GM19023 (cell line): ENCODE results near the gene CEP85L.

Experiments
- ATAC-seq: cut with Tn5 transposase; IDR thresholded peaks from one replicate; pipeline ENCODE4 v1.9.1; 2021; ENCODE audit warnings: mild to moderate bottlenecking, moderate library complexity; ENCODE audit not compliant: unreplicated experiment

CEP85L gene

GRCh38 chr6:118580585-118581419 lies 70.6 kb downstream of the CEP85L start:
- no peak for ATAC-seq

- ATAC-seq, result no peak
Observed at GRCh38 chr6:118579786-118580185, 71.6 kb downstream of the CEP85L start.

GRCh38 chr6:118578617-118579016 lies 72.8 kb downstream of the CEP85L start:
- no peak for ATAC-seq

- no peak for ATAC-seq
Observed at GRCh38 chr6:118577972-118578371, 73.4 kb downstream of the CEP85L start.

GRCh38 chr6:118574051-118574865 lies 77.1 kb downstream of the CEP85L start:
- no peak for ATAC-seq

GRCh38 chr6:118571121-118571520 lies 80.3 kb downstream of the CEP85L start:
- no peak for ATAC-seq

GRCh38 chr6:118569498-118569897 lies 81.9 kb downstream of the CEP85L start:
- no peak for ATAC-seq

GRCh38 chr6:118567974-118568373 lies 83.4 kb downstream of the CEP85L start:
- ATAC-seq, result no peak

- ATAC-seq, result peak; percentile 99
Observed at GRCh38 chr6:118565311-118565960, 86.0 kb downstream of the CEP85L start.

- ATAC-seq, result no peak
Observed at GRCh38 chr6:118562959-118563358, 88.4 kb downstream of the CEP85L start.

GRCh38 chr6:118562248-118562647 lies 89.1 kb downstream of the CEP85L start:
- no peak for ATAC-seq

GRCh38 chr6:118559659-118560058 lies 91.7 kb downstream of the CEP85L start:
- ATAC-seq, result peak; percentile 62

GRCh38 chr6:118558464-118559217 lies 92.8 kb downstream of the CEP85L start:
- no peak for ATAC-seq

- no peak for ATAC-seq
Observed at GRCh38 chr6:118554698-118555097, 96.7 kb downstream of the CEP85L start.

GRCh38 chr6:118553132-118553531 lies 98.3 kb downstream of the CEP85L start:
- ATAC-seq, result no peak

GRCh38 chr6:118551063-118552053 lies 100.0 kb downstream of the CEP85L start:
- ATAC-seq, result peak; percentile 83

GRCh38 chr6:118548613-118549012 lies 102.8 kb downstream of the CEP85L start:
- ATAC-seq, result no peak

GRCh38 chr6:118548136-118548535 lies 103.3 kb downstream of the CEP85L start, which contains the start of gene PLN:
Gene PLN, plus strand, starts transcription at chr6:118548296. Its CDS starts 10,626 bp downstream, at chr6:118558922.
- ATAC-seq, result no peak

GRCh38 chr6:118546880-118547218 lies 104.5 kb downstream of the CEP85L start:
- no peak for ATAC-seq
